Hepatocyte (in vitro differentiated cells): ENCODE measurements around the gene IL15RA.

Experiments used
- EZH2phosphoT487 ChIP-seq: fragments of 200-600 bp; sonication (generic); IDR thresholded peaks from one replicate; pipeline ENCODE4 v1.6.1; 2018; ENCODE audit warnings: antibody characterized with exemption, mild to moderate bottlenecking, low read depth, moderate library complexity; ENCODE audit not compliant: unreplicated experiment, severe bottlenecking
- TF ChIP-seq, protein P1 (sequence below): fragments of 200-600 bp; sonication (generic); IDR thresholded peaks from 2 replicates; pipeline ENCODE4 v1.5.1; 2016; ENCODE audit warnings: antibody characterized with exemption, mild to moderate bottlenecking; ENCODE audit not compliant: poor library complexity

DNA sequence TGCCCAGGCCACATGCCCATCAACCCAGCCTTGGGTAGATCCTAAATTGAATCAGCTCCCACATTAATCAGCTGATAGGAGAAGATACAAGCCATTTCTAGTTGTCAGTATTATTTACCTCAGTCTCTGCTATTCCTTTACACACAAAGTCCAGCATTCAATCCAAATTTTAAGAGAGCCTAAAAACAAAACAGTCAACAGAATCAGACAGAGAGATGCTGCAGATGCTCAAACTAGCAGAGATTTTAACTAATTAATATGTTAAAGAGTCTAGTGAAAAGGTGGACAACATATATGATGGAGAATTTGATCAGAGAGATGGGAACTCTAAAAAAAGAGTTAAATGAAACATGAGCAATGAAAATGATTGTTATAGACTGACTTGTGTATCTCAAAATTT lies 14.4 kb upstream of the IL15RA start:
- TF ChIP-seq, protein P1, sequence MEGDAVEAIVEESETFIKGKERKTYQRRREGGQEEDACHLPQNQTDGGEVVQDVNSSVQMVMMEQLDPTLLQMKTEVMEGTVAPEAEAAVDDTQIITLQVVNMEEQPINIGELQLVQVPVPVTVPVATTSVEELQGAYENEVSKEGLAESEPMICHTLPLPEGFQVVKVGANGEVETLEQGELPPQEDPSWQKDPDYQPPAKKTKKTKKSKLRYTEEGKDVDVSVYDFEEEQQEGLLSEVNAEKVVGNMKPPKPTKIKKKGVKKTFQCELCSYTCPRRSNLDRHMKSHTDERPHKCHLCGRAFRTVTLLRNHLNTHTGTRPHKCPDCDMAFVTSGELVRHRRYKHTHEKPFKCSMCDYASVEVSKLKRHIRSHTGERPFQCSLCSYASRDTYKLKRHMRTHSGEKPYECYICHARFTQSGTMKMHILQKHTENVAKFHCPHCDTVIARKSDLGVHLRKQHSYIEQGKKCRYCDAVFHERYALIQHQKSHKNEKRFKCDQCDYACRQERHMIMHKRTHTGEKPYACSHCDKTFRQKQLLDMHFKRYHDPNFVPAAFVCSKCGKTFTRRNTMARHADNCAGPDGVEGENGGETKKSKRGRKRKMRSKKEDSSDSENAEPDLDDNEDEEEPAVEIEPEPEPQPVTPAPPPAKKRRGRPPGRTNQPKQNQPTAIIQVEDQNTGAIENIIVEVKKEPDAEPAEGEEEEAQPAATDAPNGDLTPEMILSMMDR: no peak
- no peak for TF ChIP-seq EZH2phosphoT487
